HG02642 (cell line): ENCODE measurements around the gene PAH.

Experiments
- ATAC-seq: cut with Tn5 transposase; IDR thresholded peaks from one replicate; pipeline ENCODE4 v1.9.1; 2021; ENCODE audit warnings: mild to moderate bottlenecking; ENCODE audit not compliant: unreplicated experiment, poor library complexity

The PAH gene

DNA sequence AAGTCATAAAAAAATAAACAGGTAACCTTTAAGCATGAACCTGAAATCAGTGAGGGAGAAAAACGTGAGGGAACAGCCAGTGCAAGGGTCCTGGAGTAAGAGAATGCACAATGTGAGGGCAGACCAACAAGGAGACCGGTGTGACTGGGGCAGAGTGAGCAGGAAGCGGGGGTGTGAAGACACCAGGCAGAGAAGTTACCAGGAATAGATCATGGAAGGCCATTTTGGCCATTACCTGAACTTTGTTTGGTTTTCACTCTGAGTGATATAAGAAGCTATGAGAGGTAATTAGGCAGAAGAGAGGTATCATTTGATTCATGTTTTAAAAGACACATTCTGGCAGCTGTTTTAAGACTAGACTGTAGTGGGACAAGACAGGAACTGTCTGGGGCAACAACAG, 15.0 kb downstream of the PAH start:
- no peak for ATAC-seq

DNA sequence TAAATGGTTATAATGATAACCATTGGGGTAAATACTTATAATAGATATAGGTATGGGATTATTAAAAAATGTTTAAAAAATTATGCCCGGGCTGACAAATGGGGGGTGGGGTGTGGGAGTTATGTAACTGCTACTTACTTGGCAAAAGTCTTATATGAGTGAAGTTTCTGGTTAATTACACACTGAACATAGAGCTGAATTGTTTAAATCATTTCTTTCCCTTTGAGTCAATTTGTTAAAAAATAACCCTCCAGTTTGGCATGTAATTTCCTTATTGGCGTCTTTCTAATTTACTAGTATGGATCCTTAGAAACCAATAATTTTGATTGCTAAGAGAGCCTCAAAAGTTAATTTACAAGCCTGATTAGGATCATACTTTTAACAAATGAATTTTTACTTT, 16.7 kb downstream of the PAH start:
- no peak for ATAC-seq

DNA sequence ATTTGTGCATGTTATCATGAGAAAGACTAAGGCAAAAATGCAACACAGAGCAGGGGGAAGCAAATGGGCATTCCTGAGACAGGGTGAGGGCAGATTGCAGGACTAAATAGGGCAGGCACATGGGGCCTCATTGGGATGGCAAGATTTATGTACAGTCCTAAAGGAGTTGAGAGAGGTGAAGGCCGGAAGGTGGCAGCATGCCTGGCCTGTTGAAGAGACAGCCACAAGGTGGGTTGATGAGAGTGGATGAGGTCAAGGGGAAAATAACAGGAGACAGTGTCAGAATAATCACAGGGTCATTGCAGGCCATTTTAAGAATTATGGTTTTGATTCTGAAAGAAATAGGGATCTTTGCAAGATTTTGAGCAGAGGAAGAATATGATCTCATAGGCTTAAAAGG, 21.0 kb downstream of the PAH start:
- ATAC-seq: no peak

DNA sequence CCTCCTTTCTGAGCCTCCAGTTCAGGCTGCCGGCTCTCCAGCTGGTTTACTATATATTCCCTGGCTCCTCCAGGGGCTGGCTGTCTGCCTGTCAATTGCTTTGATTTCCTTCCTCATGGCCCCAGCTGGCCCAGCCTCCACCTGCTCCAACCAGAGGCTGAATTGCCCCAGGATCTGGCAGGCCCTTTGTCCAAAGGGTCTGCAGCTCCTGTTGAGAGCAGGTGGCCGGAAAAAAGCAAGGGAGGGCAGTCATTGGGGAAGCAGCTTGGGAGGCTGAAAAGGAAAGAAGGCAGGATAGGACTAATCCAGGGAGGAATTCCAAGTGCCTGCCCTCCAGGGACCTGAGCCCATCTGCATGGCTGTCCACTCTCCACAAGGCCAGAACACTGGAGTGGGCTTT, 25.3 kb downstream of the PAH start:
- no peak for ATAC-seq

DNA sequence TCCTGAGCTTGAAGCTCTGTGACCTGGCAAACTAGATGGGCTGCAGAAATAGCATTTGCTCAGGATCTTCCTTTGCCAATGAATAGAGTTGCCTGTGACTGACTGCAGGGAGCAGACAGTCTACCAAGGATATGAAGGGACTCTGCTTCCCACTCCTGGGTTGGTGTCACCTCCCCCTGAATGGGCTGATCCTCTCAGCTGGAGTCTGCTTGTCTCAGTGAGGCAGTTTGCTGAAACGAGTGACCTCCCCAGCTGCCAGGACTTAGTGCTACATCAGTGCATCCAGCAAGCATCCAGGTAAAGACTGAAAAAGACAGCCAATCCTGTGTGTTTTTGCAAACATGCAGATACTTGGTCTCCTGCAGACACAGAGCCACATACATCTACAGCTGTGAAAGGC, 28.5 kb downstream of the PAH start:
- no peak for ATAC-seq

DNA sequence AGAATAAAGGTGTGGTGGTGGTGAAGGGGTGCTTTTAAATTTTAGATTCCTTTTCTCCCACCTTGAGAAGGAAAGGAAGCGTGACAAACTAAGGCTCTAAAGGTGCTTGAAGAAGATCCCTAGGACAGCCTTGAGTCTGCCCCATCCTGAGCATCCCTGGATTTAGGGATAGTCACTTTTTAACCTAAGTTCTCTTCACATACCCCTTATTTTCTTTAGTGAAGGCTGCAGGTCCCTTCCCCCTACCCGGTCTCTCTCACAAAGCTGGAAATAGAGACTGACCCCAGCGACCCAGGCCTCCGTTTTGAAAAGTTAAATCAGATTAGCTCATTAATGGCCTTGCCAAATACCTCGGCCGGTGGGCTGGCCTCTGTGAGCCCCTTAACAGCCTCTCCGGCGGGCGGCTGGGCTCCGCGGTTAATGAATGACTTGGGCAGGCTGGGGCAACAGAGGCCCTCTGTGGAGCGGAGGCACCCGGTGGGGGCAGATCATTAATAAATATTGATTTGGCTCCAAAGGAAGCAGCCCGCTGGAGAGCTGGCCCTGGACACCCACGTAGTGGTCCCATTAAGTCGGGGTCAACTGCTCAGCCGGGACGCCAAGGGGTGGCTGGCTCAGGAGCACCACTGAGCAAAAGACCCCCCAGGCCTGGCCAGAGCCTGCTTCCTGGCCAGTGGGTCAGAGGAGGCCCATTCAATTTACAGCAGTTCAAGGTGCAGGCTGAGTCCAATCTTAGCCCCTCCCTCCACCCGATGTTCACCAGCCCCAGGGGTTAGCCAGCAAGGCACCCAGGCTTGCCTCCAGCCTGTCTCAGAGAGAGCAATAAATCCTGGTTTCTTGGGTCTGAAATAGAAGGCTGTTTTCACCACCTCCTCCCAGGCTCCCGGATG, 31.8 kb downstream of the PAH start:
- no peak for ATAC-seq

DNA sequence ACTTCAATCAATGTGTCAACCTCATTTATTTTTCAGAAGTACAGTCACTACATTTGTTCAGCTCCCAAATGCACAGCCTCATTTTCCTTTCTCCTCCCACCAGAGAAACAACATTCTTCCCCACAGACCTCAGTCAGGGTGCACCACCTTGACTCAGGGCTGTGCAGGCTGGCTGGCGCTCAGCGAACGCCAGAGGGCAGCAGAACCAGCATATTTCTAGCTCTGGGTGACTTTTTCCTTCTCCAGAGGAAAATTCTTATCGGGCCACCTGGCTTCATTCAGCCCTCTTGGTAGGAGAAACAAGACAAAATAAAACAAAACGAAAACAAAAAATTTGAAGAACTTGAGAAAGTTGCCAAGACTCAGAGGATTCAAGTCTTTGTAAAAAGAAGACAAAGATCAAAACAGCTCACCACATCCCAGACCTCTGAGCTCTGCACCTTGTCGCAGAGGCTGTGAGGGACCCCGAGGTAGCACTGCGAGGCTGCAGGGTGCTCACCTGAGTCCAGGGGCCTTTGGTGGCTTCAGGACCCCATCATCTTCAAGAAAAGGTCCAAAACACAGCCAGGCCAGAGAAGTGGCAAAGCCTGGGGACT, 33.7 kb downstream of the PAH start:
- ATAC-seq: no peak

DNA sequence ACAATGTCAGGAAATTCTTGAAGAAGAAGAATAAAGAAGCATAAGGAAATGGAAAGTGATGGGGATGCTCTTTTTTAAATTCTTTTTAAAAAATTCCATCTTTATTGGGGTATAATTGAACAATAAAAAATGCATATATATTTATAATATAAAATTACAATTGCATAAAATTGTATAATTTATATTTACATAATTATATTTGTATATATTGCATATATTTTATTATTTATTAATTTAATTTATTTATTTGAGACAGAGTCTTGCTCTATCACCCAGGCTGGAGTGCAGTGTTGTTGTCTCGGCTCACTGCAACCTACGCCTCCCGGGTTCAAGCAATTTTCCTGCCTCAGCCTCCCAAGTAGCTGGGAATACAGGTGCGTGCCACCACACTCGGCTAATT, 36.3 kb downstream of the PAH start:
- no peak for ATAC-seq

DNA sequence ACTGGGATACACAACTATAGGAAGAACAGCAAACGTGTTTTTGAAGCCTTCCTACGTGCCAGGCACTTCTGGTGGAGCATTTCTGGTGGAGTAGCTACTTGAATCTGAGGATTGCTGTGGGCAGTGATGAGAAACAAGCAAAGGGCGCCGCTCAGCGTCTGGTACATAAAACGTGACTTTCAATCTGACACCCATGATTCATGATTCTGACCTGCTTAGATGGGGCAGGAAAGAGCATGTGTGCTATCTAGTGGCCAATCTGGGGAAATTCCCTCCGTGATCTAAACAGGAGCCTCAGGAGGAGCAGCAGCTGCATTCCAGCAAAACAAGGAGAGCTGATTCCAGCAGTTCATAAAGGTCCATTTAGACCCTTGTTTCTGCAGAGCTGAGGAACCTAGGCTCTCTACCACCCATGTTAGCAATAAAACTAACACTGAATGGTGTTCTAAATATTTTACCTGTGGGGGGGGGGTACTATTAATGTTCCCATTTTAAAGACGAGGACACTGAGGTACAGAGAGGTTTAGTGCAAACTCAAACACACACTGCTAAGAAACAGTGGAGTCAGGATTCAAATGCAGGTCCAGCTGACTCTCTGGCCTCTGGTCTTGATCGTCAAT, 37.8 kb downstream of the PAH start:
- ATAC-seq: no peak

DNA sequence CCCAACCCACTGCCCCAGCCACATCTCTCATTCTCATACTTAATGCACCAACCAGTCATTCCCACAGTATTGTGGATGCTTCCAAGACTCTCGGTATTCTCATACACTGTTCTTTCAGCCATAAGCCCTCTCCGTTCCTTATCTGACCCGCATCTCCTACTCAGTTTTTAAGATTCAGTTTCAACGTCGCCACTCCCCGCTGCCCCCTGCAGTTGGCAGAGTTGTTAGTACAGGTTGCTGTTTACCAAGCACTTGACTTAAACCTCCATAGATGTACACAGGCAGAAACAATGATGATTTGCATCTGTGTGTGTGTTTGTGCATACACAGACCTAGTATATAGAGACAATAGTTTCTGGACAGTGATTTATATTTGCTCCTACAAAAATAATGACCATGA, 40.2 kb downstream of the PAH start:
- ATAC-seq: no peak

DNA sequence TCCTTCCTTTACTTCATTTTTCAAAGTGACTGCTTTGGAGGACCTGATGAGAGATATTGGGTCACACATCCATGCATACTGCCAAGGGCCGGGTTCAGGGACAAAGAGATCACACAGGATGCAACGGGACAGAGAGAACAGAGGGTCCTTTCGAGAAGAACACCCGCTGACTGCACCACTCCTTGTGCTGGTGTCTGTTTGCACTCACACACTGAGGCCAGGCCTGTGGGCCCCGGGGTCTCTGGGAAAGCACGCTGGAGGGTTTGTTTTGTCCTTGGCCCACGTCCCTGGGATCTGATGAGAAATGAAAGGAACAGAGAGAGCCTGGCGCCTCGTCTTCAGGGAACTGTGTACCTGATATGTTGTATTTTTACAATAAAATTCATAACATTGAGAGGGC, 42.2 kb downstream of the PAH start:
- ATAC-seq: no peak

DNA sequence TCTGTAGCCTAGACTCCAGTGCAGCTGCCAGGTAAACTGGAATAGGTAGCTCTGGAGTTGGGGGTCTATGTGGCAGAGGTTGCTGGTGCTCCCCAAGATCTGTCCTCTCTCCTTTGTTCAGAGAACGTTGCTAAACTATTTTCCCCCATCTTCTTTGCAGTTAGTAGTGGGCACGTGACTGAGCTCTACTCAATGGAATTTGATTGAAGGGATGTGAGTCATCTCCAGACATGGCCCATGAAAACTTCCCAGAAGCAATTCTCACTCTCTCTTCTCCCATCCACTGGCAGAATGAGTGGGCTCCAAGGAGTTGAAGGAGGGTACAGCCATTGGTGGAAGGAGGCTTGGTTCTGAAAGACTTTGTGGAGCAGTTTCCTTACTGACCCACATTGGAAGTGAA, 44.0 kb downstream of the PAH start:
- ATAC-seq: no peak

DNA sequence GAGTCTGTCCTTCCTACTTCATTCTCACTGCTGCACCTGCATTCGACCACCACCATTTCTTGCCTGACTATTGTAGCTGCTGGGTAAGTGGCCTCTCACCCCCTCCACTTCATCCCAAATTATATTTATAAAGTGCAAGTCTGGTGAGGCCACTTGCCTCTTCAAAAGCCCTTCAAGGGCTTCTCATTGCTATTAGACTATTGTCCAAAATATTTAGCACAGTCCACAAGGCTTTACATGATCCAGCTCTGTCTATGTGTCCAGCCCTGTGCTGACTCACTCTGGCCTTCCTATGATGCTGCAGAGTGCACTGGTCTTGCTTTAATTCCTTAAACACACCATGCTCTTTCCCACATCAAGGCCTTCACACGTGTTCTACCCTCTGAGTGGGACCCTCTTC, 46.0 kb downstream of the PAH start:
- no peak for ATAC-seq

DNA sequence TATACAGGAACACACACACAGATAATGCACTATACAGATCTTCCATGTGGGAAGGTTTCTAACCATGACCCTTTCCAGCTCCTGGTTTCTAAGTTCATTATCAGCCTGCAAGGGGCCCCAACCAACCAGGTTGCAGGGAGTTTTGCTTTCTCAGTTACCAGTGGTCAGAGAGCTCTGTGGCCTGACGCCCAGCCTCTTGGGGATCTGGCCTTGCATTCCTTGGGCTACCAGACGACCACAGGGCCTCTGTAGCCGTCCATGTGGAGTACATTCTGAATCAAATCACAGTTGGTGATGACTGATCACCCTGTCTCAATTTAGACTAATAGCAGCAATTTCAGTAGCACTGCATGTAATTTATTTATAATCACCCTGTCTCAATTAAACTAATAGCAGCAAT, 47.5 kb downstream of the PAH start:
- ATAC-seq: no peak

DNA sequence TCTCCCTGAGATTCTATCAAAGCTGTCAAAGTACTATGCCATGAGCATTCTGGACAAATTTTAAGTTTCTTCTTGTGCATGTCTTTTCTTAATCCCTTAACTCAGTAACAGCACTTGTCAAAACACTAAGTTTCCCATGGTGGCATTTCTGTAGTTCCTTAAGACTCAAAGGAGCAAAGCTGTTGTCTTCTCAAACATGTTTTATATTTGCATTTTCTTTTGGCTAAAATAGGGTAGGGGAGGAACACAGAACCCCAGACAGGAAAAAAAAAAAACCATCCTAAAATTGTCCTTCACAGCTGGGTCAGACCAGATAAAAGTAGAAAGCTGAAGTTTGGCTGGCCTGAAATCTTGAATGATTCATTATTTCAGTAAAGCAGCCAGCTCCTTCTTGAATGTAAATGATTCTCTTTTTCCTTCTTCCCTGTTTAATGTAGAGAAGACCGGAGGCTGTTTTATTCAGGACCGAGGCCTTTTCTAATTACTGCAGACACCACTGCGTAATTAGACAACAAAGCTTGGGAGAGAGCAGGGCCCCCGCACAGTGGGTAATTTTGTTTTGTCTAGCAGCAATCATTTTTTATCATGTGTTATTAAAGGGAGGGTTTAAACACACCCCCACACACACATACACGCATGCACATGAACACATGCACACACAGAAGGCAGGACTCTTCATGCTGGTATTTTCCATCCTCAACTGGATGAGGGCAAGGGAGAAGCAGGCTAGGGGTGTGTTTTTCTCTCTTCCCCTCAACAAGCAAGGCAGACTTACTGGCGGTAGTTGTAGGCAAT, 51.0 kb downstream of the PAH start:
- ATAC-seq: no peak

DNA sequence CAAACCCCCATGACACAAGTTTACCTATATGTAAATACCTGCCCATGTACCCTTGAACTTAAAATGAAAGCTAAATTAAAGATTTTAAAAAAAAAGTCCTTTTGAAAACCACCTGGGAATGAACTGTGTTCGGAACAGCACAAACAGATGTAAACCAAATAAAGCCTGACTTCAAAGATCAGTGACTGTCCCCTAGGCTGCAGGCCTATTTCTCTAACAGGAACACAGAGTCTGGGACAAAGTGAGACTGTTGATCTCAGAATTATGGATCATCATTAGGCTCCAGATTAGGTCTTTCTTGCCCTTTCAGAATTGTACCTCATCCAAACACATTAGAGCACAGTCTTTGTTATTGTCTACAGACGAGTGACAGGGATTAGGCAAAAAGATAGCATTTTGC, 54.6 kb downstream of the PAH start:
- no peak for ATAC-seq

DNA sequence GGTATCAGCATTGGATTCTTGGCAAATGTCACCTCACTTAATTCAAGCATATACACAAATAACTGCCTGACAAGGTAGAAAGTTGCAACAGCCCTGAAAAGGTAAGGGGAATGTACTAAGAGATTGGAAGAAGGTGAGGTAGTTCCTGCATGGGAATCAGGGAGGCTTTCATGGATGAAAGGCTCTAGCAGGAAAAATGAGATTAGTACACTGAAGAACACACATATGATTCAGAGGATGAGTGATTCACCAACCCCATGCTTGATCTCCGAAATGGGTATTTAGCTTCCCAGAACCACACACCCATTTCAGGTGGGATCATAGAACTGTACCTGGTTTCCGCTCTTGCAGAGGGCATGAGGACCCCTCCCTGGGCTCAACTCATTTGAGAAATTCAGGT, 65.8 kb downstream of the PAH start:
- ATAC-seq: no peak

DNA sequence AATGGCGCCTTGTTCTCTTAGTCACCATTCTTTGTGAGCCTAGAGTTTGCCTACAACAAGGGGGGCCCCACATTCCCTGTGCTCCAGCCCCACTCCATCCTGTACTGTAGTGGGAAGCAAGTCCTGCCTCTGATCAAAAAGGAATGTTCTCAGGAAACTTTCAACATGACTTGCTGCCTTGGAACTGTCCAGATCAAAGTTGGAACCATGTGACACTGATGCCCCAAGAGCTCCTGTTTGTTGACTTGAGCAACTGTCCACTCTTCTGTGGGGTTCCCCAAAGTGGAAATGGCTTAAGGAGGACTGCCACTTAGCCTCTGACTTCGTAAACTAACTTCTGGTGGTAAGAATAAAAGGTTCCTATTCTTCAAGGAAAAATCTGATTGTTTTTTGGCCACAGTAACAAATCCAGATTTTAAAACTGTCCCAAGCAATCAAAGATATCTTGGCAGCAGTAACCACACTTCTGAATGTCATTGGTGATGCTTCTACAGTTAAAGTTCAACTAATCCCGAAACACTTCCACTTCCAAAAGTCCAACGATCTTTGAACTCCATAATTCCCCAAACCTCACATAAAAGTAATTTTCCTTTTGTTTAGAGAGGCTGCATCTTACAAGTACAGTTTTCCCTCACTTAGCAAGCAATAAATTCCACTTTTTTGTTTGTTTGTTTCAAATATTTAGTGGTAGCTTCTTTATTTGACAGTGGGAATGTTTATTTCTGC, 67.2 kb downstream of the PAH start:
- no peak for ATAC-seq

DNA sequence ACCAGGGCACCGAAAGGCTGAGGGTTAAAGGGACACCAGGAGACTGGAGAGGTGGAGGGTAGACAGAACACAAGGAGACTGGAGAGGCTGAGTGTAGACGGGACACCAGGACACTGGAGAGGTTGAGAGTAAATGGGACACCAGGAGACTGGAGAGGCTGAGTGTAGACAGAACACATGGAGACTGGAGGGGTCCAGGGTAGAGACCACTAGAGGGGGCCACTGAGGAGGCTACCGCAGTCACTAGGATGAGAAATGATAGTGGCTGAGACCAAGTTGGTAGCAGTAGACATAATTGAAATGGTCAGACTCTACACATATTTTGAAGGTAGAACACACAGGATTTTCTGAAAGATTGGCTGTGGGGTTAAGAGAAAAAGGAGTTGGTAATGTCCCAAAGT, 68.2 kb downstream of the PAH start:
- ATAC-seq: no peak

DNA sequence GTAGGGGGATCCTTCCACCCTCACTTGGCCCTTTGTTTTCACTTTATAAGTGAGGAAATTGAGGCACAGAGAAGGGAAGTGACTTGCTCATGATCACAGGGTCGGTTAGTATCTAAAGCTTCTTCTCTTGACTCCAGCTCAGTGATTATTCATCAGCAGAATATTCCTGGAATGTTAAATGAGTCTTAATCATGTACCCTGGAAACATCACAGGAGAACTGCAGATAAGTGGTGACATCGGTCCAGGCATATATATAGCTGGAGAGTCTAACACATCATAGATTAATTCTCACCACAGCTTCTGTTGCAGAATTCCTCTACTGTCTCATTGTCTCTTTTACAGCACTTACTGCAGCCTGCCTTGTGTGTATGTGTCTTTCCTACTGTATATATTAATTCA, 69.9 kb downstream of the PAH start:
- ATAC-seq: no peak
